Measurements from ENCODE around the gene ENTHD1. TPM values are rescaled to one million over a fixed set of nuclear protein-coding genes. Genes with fewer than 3 reads are reported as not detected.
"Not testable (repeated sequence)": the region's sequence is repeated elsewhere in the genome, so short reads cannot be mapped to it uniquely, and the experiment has no call there.

ENTHD1 gene
- total RNA-seq, 1 donor from 2014 or later: not detected

- no peak for DNase-seq (ENCODE audit: low read depth)
- no peak for FAIRE-seq
- Histone ChIP-seq H3K4me3 (ENCODE audit: low read depth, low read length) (no peak overlapping the region), H3K27me3 (ENCODE audit: control insufficient read depth, insufficient read depth, low read length) (no peaks in the 10 kb centered on the region), H3K36me3 (ENCODE audit: control insufficient read depth, insufficient read depth, low read length) (no peaks in the 10 kb centered on the region)
- no peak for TF ChIP-seq CTCF (IDR thresholded peaks at IDR 0.05; ENCODE audit: insufficient read depth, low read length, severe bottlenecking)
Observed at GRCh38 chr22:39847477-39847876, 46.1 kb downstream of the ENTHD1 start.

GRCh38 chr22:39846539-39846938 lies 47.0 kb downstream of the ENTHD1 start:
- not testable (repeated sequence) for H3K4me3 ChIP-seq (ENCODE audit: low read depth, low read length); FAIRE-seq; H3K27me3 ChIP-seq (ENCODE audit: control insufficient read depth, insufficient read depth, low read length); H3K36me3 ChIP-seq (ENCODE audit: control insufficient read depth, insufficient read depth, low read length); DNase-seq (ENCODE audit: low read depth)

DNA sequence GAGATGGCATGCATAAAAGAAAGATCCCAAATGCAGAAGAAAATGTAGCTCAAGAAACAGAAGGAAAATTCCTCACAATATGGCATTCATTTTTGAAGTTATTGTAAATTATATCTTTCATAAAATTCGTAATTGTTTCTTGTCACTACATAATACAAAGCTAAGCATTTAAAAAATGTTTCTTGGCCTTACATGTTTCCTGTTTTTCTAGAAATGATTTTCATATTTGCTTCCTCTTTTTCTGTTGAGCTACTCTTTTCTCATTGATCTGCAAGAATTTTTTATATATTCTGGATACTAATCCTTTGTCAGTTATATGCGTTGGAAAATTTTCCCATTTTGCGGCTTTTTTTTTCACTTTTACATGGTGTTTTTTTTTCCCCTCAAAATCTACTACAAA lies 48.0 kb downstream of the ENTHD1 start:
- no peak for FAIRE-seq
- H3K27me3 ChIP-seq (ENCODE audit: control insufficient read depth, insufficient read depth, low read length): no peaks in the 10 kb centered on the region
- no peak for TF ChIP-seq CTCF (IDR thresholded peaks at IDR 0.05; ENCODE audit: insufficient read depth, low read length, severe bottlenecking)

DNA sequence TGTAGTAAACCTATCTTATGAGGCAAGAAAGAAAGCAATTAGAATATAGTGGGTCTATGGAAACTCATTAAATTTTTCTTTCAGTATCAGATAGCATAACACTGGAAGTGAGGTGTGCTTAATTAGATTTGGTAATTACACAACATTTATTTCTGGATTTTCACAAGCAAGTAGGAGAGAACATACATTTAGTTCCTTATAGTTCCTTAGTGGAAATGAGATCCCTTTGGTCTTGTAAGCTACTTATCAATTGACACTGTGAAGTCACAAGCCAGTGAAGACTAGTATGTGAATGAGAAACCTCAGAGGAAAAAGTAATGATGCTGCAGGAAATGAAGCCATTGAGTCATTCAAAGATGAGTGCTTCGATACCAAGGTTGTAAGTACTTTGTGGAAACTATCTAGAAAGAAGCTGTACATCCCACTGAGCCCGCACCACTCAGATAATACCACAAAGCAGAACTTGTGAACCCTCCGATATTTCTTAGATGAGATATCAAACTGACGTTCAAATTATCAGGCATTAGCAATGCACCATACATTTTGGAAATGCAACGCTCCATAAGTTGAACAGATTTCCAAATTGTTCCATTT lies 53.5 kb downstream of the ENTHD1 start:
- TF ChIP-seq CTCF (IDR thresholded peaks at IDR 0.05; ENCODE audit: insufficient read depth, low read length, severe bottlenecking): no peak
- peaks cover 5% of the 10 kb centered on the region for H3K27me3 ChIP-seq (ENCODE audit: control insufficient read depth, insufficient read depth, low read length)
- no peak for FAIRE-seq

More for the DNA sequence above, 48.0 kb downstream of the ENTHD1 start:
- Histone ChIP-seq H3K4me3 (ENCODE audit: low read depth, low read length) (no peak overlapping the region), H3K36me3 (ENCODE audit: control insufficient read depth, insufficient read depth, low read length) (no peaks in the 10 kb centered on the region)
- DNase-seq (ENCODE audit: low read depth): no peak

GRCh38 chr22:39839204-39839603 lies 54.4 kb downstream of the ENTHD1 start:
- Histone ChIP-seq H3K36me3 (ENCODE audit: control insufficient read depth, insufficient read depth, low read length) (no peaks in the 10 kb centered on the region), H3K4me3 (ENCODE audit: low read depth, low read length) (no peak overlapping the region), H3K27me3 (ENCODE audit: control insufficient read depth, insufficient read depth, low read length) (peaks cover 5% of the 10 kb centered on the region)
- TF ChIP-seq CTCF (IDR thresholded peaks at IDR 0.05; ENCODE audit: insufficient read depth, low read length, severe bottlenecking): no peak
- FAIRE-seq (no peak), DNase-seq (ENCODE audit: low read depth) (no peak)

More for the DNA sequence above, 53.5 kb downstream of the ENTHD1 start:
- no peak for DNase-seq (ENCODE audit: low read depth)
- no peaks in the 10 kb centered on the region for H3K36me3 ChIP-seq (ENCODE audit: control insufficient read depth, insufficient read depth, low read length)
- no peak overlapping the region for H3K4me3 ChIP-seq (ENCODE audit: low read depth, low read length)

DNA sequence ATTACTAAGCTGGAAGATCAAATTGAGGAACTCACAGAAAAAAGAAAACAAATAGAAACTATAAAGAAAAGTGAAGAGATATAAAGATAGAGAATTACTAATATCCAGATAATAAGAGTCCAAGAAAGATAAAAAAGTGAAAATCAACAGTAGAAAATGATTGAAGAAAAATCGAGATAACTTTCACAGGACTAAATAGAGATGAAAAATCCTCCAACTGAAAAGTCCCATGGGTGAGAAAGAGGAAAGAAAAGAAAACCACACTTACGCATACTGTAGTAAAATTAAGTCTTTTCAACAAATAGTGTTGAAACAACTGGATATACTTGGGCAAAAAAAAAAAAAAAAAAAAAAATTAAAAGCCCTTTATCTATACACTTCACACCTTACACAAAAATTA lies 60.0 kb downstream of the ENTHD1 start:
- no peaks in the 10 kb centered on the region for H3K36me3 ChIP-seq (ENCODE audit: control insufficient read depth, insufficient read depth, low read length)
- peaks cover 5% of the 10 kb centered on the region for H3K27me3 ChIP-seq (ENCODE audit: control insufficient read depth, insufficient read depth, low read length)
- no peak for FAIRE-seq
- no peak for TF ChIP-seq CTCF (IDR thresholded peaks at IDR 0.05; ENCODE audit: insufficient read depth, low read length, severe bottlenecking)
- no peak for DNase-seq (ENCODE audit: low read depth)
- no peak overlapping the region for H3K4me3 ChIP-seq (ENCODE audit: low read depth, low read length)
